Right lobe of liver (tissue), 4 donors: ENCODE results near the gene MAN2B2.

ENCODE experiments used
- POLR2A ChIP-seq: fragments of 450-650 bp; IDR thresholded peaks from one replicate; pipeline ENCODE4 v1.6.1; 2017; ENCODE audit warnings: antibody characterized with exemption, mild to moderate bottlenecking
- TF ChIP-seq, protein P1 (sequence below), 4 donors: fragments of 200-600 bp in 3 of 4; fragments of 450-650 bp in 1 of 4; IDR thresholded peaks; one replicate each; pipeline versions ENCODE4 v1.5.1 to v1.8.0; 2016 to 2022; ENCODE audit warnings: antibody characterized with exemption in 4 of 4, mild to moderate bottlenecking in 2 of 4
- donor health status: DM: no; HTN: no; CAD: no.
- donor health status: DM: no; HTN: no; CAD: no.
- donor health status: DM: no; HTN: yes; CAD: no.

DNA sequence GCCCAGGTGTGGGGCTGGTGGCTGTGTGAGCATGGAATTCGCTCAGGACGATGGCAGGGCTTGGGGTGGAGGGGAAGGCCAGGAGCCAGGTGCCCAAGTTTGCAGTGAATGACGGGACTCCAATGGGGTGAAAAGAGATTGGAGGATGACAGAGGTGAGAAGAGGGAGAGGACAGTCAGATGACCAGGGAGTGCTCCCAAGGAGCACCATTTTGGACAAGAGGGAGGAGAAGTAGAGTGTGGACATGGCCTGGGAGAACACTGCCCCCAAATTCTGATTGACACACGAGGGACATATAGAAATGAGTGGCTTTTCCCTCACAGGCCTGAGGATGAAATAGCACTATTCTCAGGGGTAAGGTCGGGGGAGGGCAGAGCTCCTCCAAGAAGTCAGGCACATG lies 72.2 kb downstream of the MAN2B2 start:
- TF ChIP-seq, protein P1, sequence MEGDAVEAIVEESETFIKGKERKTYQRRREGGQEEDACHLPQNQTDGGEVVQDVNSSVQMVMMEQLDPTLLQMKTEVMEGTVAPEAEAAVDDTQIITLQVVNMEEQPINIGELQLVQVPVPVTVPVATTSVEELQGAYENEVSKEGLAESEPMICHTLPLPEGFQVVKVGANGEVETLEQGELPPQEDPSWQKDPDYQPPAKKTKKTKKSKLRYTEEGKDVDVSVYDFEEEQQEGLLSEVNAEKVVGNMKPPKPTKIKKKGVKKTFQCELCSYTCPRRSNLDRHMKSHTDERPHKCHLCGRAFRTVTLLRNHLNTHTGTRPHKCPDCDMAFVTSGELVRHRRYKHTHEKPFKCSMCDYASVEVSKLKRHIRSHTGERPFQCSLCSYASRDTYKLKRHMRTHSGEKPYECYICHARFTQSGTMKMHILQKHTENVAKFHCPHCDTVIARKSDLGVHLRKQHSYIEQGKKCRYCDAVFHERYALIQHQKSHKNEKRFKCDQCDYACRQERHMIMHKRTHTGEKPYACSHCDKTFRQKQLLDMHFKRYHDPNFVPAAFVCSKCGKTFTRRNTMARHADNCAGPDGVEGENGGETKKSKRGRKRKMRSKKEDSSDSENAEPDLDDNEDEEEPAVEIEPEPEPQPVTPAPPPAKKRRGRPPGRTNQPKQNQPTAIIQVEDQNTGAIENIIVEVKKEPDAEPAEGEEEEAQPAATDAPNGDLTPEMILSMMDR (IDR thresholded peaks at IDR 0.05) = no peak
- TF ChIP-seq POLR2A = no peak
